Effector memory CD4-positive, alpha-beta T cell (primary cell): ENCODE data around the gene ENOPH1.

ENCODE experiments used
- DNase-seq, 3 donors: peaks; one replicate each; pipeline ENCODE4 v3.0.0-alpha.2; 2020
- H3K27ac ChIP-seq: 2 replicates; pipeline ENCODE4 v1.7.0; 2013; ENCODE audit warnings: mild to moderate bottlenecking, low read length, moderate library complexity; ENCODE audit not compliant: insufficient read depth, poor library complexity, severe bottlenecking
- H3K27me3 ChIP-seq: replicated peaks from 2 replicates; pipeline ENCODE4 v1.7.0; 2013; ENCODE audit warnings: mild to moderate bottlenecking, low read length; ENCODE audit not compliant: insufficient read depth, control insufficient read depth, poor library complexity, severe bottlenecking
- H3K36me3 ChIP-seq: 2 replicates; pipeline ENCODE4 v1.7.0; 2013; ENCODE audit warnings: mild to moderate bottlenecking, low read length, moderate library complexity; ENCODE audit not compliant: control insufficient read depth, insufficient read depth
- H3K4me1 ChIP-seq: 2 replicates; pipeline ENCODE4 v1.7.0; 2013; ENCODE audit warnings: low read length, mild to moderate bottlenecking; ENCODE audit not compliant: control insufficient read depth, insufficient read depth, poor library complexity, severe bottlenecking
- H3K4me3 ChIP-seq: 2 replicates; pipeline ENCODE4 v1.7.0; 2013; ENCODE audit warnings: low read length, low read depth, mild to moderate bottlenecking; ENCODE audit not compliant: insufficient read depth, poor library complexity, severe bottlenecking
- H3K9me3 ChIP-seq: 2 replicates; pipeline ENCODE4 v1.7.0; 2013; ENCODE audit warnings: mild to moderate bottlenecking, low read length, moderate library complexity; ENCODE audit not compliant: control insufficient read depth

Gene ENOPH1

DNA sequence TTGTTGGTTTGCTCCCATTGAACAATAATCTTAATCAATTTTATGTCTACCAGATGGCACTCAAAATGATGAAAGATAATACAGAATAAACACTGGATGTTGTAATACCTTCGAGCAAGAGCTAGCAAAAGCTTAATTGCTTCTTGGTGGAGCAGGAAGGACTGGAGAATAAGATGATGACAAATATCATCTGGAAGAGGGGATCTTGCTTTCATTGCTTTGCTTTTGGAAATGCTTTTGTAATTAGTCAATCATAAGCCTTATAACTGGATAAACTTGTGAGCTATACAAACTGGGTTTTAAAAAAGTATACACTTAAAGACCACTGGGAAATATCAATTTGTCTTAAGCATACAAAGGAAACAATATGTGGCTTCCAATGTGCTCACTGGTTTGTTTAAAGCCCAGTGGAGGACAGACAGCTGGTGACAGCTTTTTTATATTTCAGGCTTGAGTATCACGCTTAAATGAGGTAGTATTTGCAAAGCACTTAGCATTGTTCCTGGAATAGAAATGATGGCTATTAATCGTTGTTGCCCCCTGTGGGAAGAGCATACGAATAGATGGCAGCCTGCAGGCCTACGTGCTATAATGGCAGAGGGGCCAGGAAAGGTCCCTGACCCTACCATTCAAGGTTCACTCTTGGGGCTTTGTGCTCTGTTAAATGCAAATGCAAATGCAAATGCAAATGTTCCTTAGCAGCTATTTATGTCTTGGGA is 70.2 kb downstream of the ENOPH1 start:
- H3K27ac ChIP-seq = no peak overlapping the region
- no peaks in the 10 kb centered on the region for H3K9me3 ChIP-seq
- H3K4me3 ChIP-seq = no peak overlapping the region
- DNase-seq = no peak
- no peaks in the 10 kb centered on the region for H3K4me1 ChIP-seq
- no peaks in the 10 kb centered on the region for H3K36me3 ChIP-seq
- H3K27me3 ChIP-seq = no peaks in the 10 kb centered on the region

DNA sequence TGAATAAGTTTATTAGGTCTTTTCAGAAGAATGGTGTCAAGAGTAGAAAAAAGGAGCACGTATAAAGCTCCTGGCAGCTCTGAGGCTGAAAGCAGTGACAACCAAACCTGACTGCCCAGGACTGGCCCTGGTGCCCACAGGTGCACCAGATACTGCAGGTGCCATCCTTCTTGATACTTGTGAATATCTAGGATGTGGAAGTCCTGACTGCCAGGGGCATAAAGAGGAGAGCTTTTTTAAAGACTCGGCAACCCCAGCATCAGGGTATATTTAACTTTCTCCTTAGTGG is 70.7 kb downstream of the ENOPH1 start:
- no peaks in the 10 kb centered on the region for H3K4me1 ChIP-seq
- no peak overlapping the region for H3K27ac ChIP-seq
- DNase-seq = no peak
- H3K27me3 ChIP-seq = no peaks in the 10 kb centered on the region
- no peaks in the 10 kb centered on the region for H3K9me3 ChIP-seq
- no peaks in the 10 kb centered on the region for H3K36me3 ChIP-seq
- H3K4me3 ChIP-seq = no peak overlapping the region

- no peak for DNase-seq
- no peaks in the 10 kb centered on the region for H3K9me3 ChIP-seq
- H3K36me3 ChIP-seq = no peaks in the 10 kb centered on the region
- H3K4me1 ChIP-seq = no peaks in the 10 kb centered on the region
- no peak overlapping the region for H3K4me3 ChIP-seq
- no peaks in the 10 kb centered on the region for H3K27me3 ChIP-seq
- H3K27ac ChIP-seq = no peak overlapping the region
These were observed 77.6 kb downstream of the ENOPH1 start for GRCh38 chr4:82508011-82508410.

GRCh38 chr4:82508806-82509428 is 78.5 kb downstream of the ENOPH1 start:
- Histone ChIP-seq H3K4me1 (no peaks in the 10 kb centered on the region), H3K27me3 (no peaks in the 10 kb centered on the region), H3K36me3 (no peaks in the 10 kb centered on the region), H3K4me3 (no peak overlapping the region), H3K27ac (no peak overlapping the region), H3K9me3 (no peaks in the 10 kb centered on the region)
- DNase-seq = no peak

GRCh38 chr4:82510216-82510615 is 79.8 kb downstream of the ENOPH1 start:
- Histone ChIP-seq H3K9me3 (no peaks in the 10 kb centered on the region), H3K36me3 (no peaks in the 10 kb centered on the region), H3K27ac (no peak overlapping the region), H3K4me1 (no peaks in the 10 kb centered on the region), H3K4me3 (no peak overlapping the region), H3K27me3 (peaks cover 3% of the 10 kb centered on the region)
- no peak for DNase-seq
